HL-60 (cell line): ENCODE data around the gene SLC12A3.

Experiments
- CTCF ChIP-seq: IDR thresholded peaks from one replicate; pipeline ENCODE4 v1.5.1; 2011; ENCODE audit warnings: low read length, control low read depth, inconsistent platforms; ENCODE audit not compliant: insufficient read depth
- GABPA ChIP-seq: IDR thresholded peaks from 2 replicates; pipeline ENCODE4 v1.6.1; 2012; ENCODE audit warnings: low read depth
- POLR2AphosphoS5 ChIP-seq: IDR thresholded peaks from 2 replicates; pipeline ENCODE4 v1.6.1; 2012; ENCODE audit warnings: low read depth
- REST ChIP-seq: IDR thresholded peaks from 2 replicates; pipeline ENCODE4 v1.6.1; 2012; ENCODE audit warnings: low read depth; ENCODE audit not compliant: insufficient replicate concordance
- SPI1 ChIP-seq: IDR thresholded peaks from 2 replicates; pipeline ENCODE4 v1.6.1; 2012; ENCODE audit warnings: low read depth, mild to moderate bottlenecking, borderline replicate concordance

GRCh38 chr16:56817056-56817455, 48.0 kb upstream of the SLC12A3 start:
- TF ChIP-seq GABPA (no peak), POLR2AphosphoS5 (no peak), CTCF (no peak), REST (no peak), SPI1 (no peak)
